ENCODE data around the gene TEC.

Gene TEC

DNA sequence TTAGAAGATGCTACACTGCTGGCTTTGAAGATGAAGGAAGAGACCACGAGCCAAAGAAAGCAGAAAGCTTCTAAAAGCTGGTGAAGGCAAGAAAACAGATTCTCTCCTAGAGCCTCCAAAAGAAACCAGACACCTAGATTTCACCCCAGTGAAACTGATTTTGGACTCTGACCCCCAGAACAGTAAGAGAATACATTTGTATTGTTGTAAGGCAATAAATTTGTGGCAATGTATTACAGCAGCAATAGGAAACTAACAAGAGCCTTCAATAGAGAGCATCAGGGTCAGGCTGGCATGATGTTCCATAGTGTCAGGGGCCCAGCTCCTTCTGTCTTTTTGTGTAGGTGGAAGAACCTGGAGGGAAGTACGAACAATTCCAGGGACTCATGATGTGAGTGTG, 6.0 kb upstream of the TEC start:
- no peak overlapping the region for H3K4me3 ChIP-seq (ENCODE audit: low read length)
- TF ChIP-seq ZNF274 (IDR thresholded peaks at IDR 0.05; ENCODE audit: low read depth, low read length) = no peak

DNA sequence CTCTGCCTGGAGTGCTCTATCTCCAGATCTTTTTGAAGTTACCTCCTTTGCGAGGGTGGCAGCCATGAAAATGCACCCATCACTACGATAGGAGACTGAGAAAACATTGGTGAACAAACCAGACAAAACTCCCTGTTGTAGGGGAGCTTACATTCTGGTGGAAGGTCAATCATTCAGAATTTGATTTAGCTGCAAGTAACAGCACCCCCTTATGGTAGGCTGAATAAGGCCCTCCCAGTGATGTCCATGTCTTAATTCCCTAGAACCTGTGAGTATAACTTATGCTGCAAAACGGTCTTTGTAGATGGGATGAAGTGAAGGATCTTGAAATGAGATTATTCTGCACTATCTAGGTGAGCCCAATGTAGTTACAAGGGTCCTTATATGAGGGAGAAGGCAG, 5.6 kb upstream of the TEC start:
- no peak overlapping the region for H3K4me3 ChIP-seq (ENCODE audit: low read length)

DNA sequence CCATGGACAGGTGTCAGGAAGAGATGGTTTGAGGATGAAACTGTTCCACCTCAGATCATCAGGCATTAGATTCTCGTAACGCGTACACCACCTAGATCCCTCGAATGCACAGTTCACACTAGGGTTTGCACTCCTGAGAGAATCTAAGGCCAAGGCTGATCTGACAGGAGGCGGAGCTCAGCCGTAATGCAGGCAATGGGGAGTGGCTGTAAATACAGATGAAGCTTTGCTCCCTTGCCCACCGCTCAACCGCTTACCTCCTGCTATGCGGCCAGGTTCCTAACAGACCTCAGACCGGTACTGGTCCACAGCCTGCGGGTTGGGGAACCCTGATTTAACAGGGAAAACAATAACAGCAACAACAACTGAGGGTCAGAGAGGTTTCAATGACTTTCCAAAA, 2.0 kb upstream of the TEC start:
- TF ChIP-seq ZNF274 (IDR thresholded peaks at IDR 0.05; ENCODE audit: low read depth, low read length) = no peak
- H3K4me3 ChIP-seq (ENCODE audit: low read length) = no peak overlapping the region; the same call in 1 of the 2 replicates

More for the DNA sequence above, 5.6 kb upstream of the TEC start:
- no peak for TF ChIP-seq ZNF274 (IDR thresholded peaks at IDR 0.05; ENCODE audit: low read depth, low read length)

DNA sequence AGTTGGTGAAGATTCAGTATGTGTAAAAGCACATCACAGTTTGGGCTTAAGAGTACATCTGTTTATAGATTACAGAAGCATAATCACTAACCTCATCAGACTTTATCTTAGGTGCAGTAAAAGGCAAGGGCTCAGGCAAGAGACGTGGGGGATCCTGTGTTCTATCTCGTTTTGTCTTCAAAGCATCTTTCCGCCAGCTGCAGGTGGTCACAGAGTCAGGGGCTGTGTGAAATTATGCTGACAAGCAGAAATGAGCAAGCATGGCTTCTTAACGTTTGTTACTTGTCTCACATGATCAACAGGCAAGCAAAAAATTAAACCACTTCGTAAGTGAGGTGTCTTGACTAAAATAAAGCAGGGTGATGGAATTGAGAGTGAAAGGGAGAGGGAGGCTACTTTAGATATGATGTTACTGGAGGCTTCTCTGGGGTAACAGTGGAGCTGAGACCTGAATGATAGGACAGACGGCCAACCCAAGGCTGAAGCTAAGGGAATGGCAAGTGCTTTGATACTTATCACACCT, 1.4 kb upstream of the TEC start:
- TF ChIP-seq ZNF274 (IDR thresholded peaks at IDR 0.05; ENCODE audit: low read depth, low read length) = no peak
- H3K4me3 ChIP-seq (ENCODE audit: low read length) = peak overlapping the region; percentile 58

DNA sequence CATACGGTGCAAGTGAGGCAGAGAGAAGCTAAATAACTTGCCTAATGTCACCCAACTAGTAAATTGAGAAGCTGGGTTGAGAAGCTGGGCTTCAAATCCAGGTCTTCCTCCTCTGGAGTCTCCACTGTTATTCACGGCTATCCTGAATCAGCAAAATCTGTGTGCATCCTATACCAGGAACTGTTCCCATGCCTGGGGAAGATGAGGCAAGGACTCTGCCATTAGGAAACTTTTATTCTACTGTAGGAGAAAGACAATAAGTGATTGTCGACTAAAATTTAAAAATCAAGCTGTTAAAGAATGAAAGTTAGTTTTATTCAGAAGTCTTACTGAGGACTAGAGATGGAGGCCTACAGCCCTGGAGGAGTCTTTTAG, 872 bp upstream of the TEC start:
- no peak for TF ChIP-seq ZNF274 (IDR thresholded peaks at IDR 0.05; ENCODE audit: low read depth, low read length)
- H3K4me3 ChIP-seq (ENCODE audit: low read length) = peak overlapping the region; percentile 58

DNA sequence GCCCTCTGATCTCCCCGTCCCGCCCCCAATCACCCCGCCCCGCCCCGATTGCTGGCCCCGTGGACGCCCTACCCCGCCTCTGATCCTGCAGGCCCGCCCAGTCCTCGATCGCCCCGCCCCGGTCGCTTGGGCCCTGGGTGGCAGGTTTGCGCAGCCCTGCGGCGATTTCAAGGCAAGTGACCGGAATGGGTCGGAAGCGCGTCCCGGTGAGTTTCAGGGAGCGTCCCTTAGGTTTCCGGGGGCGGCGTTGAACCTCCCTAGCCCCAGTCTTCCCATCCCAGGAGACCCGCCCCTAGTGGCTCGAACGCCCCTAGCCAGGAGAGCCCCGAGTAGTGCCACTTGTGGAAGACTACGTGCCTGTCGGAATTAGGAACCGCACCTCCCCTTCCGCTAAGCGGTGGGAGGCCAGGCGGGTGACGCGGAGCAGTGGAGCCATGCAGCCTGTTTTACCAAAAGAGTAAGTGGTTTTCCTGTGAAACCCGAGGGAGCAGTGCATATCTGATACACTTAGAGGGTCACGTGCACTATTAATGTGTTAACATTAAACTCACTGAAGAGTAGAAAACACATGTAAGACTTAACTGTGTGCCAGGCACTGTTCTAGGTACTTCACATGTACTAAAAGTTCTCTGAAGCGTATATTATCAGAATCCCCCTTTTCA, 354 bp upstream of the TEC start:
- TF ChIP-seq ZNF274 (IDR thresholded peaks at IDR 0.05; ENCODE audit: low read depth, low read length) = no peak
- H3K4me3 ChIP-seq (ENCODE audit: low read length) = peak overlapping the region; percentile 58

DNA sequence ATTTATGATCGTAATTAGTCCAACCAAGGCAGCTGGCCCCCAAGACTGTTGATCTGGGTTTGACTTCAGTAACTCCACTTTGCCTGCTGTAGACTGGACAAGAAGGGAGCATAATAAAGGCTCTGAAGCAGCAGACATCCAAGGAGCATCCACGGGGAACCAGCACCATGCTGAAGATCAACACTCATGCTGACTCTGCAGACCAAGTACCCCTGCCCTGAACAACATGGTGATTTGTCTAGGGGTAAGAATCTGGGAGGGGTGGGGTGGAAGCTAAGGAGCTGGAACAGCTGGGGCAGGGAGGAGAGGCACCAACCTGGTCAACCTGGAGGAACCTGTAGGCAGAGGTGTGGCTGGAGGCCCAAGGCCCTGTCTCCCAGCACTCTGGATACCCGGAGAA, 2.1 kb downstream of the TEC start:
- peak overlapping the region; percentile 21; the same call in 1 of the 2 replicates for H3K4me3 ChIP-seq (ENCODE audit: low read length)
- no peak for TF ChIP-seq ZNF274 (IDR thresholded peaks at IDR 0.05; ENCODE audit: low read depth, low read length)

DNA sequence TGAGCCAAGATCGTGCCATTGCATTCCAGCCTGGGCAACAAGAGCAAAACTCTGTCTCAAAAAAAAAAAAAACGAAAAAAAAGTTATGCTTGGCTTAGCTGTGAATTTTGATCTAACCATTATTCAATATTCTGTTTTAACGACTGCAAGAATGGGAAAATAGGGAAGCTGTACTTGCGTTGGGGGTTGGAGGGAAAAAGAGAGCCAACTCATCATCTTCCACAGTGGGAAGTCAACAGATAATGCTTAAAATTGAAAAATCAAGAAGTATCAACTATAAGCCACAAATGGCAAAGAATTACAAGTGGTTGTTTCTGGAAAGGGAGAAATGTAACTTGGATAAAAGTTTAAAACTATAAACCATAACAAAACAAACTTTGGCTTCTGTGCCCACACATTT, 2.9 kb downstream of the TEC start:
- TF ChIP-seq ZNF274 (IDR thresholded peaks at IDR 0.05; ENCODE audit: low read depth, low read length) = no peak
- no peak overlapping the region for H3K4me3 ChIP-seq (ENCODE audit: low read length)

DNA sequence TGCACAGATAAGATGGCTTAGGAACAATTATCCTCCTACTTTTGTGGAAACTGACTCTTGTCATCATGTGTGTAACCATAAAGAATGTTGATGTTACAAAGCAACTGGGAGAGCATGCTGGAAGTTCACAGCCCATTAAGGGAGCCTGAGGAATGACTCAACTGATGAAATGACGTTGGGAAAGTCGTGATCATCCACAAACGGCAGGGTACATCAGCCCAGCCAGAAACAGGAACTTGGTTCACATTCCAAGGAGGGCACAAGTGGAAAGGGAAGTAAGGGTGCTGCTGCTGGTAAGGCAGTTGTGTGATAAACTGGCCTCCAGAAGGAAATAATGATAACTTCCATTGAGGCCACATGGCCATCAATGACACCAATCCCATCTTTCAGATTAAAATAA, 6.7 kb downstream of the TEC start:
- H3K4me3 ChIP-seq (ENCODE audit: low read length) = no peak overlapping the region
- no peak for TF ChIP-seq ZNF274 (IDR thresholded peaks at IDR 0.05; ENCODE audit: low read depth, low read length)

DNA sequence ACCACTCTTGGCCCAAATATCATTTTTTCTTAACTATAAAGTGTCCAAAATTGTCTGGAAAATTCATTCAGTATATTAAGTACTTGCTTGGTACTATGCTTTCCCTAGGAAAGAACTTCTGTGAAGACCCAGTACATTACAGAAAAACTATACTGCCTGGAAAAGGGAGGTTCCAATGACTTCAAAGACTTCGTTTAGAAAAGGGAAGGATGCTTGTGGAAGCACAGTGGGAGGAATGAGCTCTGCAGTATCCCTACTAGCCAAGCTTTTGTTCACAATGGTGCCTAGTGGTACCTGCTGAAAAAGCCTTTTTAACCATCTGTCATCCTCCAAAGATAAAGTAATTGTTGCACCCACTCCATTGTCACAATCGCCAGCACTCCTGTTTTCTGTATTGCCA, 7.2 kb downstream of the TEC start:
- TF ChIP-seq ZNF274 (IDR thresholded peaks at IDR 0.05; ENCODE audit: low read depth, low read length) = no peak
- H3K4me3 ChIP-seq (ENCODE audit: low read length) = no peak overlapping the region

DNA sequence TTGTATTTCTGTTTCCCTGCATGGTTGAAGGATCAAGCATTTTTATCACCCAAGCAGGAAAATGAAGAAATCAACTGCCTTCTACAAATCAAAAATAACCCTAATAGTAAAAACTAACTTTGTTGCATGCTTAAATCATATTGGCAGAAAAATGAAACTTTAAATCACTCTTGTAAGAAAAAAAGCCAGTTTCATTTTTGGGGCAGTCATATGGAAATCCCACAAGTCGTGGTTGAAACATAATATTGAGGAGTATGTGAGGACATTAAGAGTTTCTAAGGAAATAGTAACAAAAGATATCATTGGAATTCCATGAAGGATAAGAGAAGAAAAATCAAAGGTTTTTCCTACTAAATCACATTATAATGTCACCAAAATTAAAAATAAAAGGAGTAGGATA, 8.4 kb downstream of the TEC start:
- H3K4me3 ChIP-seq (ENCODE audit: low read length) = no peak overlapping the region; the same call in 1 of the 2 replicates
- TF ChIP-seq ZNF274 (IDR thresholded peaks at IDR 0.05; ENCODE audit: low read depth, low read length) = no peak

DNA sequence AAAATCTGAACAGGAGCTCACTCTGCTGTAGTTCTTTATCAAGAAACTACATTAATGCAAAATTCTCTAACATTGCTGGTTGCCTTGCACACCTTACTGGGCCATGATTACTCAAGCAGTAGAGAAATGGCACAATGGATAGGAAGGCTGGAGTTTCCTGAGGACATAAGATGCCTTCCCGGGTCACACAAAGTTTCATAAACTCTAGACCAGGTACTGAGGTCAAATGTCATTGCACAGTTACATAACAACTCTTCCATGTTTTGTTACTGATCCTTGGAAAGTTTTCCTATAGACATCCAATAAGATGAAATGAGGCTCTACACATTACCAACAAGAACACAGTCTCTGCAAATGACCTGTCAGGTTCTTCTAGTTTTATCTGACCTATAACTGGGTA, 9.9 kb downstream of the TEC start:
- TF ChIP-seq ZNF274 (IDR thresholded peaks at IDR 0.05; ENCODE audit: low read depth, low read length) = no peak
- no peak overlapping the region for H3K4me3 ChIP-seq (ENCODE audit: low read length)

DNA sequence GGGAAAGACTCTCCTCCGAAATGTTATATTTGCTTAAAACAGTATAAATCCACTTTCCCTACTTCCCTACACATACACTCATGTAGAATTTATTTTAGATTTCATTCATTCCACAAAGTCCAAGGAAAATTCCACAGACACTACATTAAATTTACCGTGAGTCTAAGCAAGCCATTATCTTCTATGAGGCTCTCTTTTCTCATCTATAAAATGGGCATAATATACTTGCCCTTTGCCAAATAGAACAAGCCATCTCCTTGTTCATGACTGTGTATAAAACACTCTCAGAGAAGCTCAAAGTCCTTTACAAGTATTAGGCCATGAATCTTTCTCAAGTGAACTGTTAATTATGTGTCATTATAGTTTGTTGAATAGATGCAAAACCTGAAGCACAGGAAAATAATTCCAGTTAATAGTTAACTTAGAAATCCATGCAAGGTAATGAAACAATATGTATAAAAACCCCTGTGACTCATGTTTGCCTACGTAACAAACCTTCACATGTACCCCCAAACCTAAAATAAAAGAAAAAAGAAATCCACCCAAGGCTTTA, 10.7 kb downstream of the TEC start:
- H3K4me3 ChIP-seq (ENCODE audit: low read length) = no peak overlapping the region
- no peak for TF ChIP-seq ZNF274 (IDR thresholded peaks at IDR 0.05; ENCODE audit: low read depth, low read length)

DNA sequence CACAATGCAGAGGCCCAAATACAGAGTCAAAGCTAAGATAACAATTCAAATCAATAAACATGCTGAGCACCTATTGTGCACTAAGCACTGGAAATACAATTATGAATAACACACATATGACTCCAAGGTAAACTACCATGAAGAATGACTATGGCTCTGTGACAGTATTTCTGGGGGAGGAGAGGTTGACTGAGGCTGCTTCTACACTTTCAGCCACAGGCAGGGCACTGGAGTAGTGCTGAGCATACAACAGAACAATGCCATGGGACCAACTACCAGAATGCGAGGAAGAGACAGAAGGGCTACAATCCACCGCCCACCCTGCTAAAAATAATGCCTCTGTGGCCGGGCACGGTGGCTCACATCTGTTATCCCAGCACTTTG, 13.7 kb downstream of the TEC start:
- no peak overlapping the region for H3K4me3 ChIP-seq (ENCODE audit: low read length)
- TF ChIP-seq ZNF274 (IDR thresholded peaks at IDR 0.05; ENCODE audit: low read depth, low read length) = no peak

DNA sequence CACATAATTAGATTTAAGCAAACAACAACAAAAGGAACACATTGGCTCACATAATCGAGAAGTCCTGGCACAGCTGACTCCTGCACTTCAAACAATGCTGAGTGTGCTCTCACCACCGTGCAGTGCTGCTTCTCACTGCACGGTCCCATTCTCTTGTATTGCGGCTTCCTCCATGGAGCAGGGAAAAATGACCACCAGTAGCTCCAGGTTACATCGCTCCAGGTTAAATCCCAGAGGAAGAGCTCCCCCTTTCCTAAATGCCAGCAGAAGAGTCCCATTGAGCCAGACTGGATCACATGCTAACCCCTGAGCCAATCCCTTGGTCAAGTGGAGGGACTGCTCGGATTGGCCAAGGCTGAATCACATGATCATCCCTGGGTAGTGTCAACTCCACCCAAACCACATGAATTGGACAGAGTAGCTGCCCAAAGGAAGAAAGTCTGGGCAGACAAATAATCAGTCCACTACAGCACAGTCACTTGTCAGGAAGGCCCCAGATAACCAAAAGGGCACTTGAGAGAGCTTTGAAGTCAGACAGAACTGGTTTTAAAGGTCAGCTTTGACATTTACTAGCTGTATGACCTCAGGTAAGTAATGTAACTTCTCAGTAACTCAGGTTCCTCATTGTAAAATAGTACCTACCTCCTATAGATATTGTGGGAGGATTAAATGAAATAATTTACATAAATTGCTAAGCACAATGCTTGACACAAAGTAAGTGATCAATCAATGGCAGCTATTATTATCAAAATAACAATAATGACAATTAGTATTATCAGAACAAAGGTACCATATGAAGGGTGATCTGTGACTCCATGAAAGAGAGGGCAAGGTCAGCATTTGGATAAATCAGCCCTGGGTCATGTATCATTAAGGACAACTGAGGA, 14.3 kb downstream of the TEC start:
- TF ChIP-seq ZNF274 (IDR thresholded peaks at IDR 0.05; ENCODE audit: low read depth, low read length) = no peak
- no peak overlapping the region for H3K4me3 ChIP-seq (ENCODE audit: low read length)
